ENCODE data around the gene BANK1. TPM values are rescaled to one million over a fixed set of nuclear protein-coding genes. Genes with fewer than 3 reads are reported as not detected.

The BANK1 gene
- total RNA-seq, 1 experiment from 2014 or later: 2.4 TPM

DNA sequence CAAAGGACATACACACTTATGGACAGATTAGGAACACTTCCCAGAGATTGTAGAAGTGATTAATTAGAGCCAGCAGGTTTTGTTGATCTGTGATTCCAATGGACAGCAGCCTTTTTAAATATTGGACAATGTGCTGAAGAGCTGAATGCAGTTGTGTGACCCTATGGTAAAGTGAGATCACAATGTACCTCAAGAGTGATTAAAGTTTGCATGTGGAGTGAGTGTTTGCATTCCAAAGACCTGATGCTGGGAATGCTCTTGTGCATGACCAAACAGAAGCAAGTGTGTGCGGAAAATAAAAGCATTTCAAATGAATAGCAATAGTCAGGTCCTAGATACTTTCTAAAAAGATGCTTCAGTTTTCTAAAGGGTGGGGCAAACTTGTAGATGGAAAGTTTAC is 154.1 kb downstream of the BANK1 start:
- H3K36me3 ChIP-seq (ENCODE audit: control insufficient read depth in 1 of 2, insufficient read depth in 2 of 2, low read length in 2 of 2): no peaks in the 10 kb centered on the region
- H2AFZ ChIP-seq (ENCODE audit: low read depth, low read length, poor library complexity, severe bottlenecking): no peak overlapping the region
- H3K4me2 ChIP-seq (ENCODE audit: low read length): no peak overlapping the region
- DNase-seq (ENCODE audit: low read depth, low spot score) (no peak), ATAC-seq (no peak)
- no TSS peak for BruUV-seq (replicated peaks)
- no peaks in the 10 kb centered on the region for H3K27me3 ChIP-seq (ENCODE audit: insufficient read depth, low read length)
- H3K9ac ChIP-seq (ENCODE audit: low read length): no peak overlapping the region
- H3K27ac ChIP-seq (ENCODE audit: low read depth, low read length): no peak overlapping the region
- intact Hi-C loops (cut with micrococcal nuclease): no loop called here
- H3K4me1 ChIP-seq (ENCODE audit: control insufficient read depth in 1 of 2, insufficient read depth in 2 of 2, low read length in 2 of 2): no peaks in the 10 kb centered on the region
- POLR2A ChIA-PET: no interaction called here
- no peak overlapping the region for H3K4me3 ChIP-seq (replicated peaks in 1 of 2; ENCODE audit: low read depth in 1 of 2, low read length in 2 of 2)
- RAD21 ChIA-PET (ENCODE audit: low non-redundant PET in 1 of 2, low total read pairs in 2 of 2, uncharacterized antibody in 2 of 2, unreplicated experiment in 2 of 2): no interaction called here
- CTCF ChIA-PET: no interaction called here
- H3K79me2 ChIP-seq (ENCODE audit: insufficient read depth, low read length): no peaks in the 10 kb centered on the region
- no peaks in the 10 kb centered on the region for H3K9me2 ChIP-seq (ENCODE audit: insufficient read depth)
- H4K20me1 ChIP-seq (ENCODE audit: insufficient read depth): no peaks in the 10 kb centered on the region
- TF ChIP-seq JUND (IDR thresholded peaks at IDR 0.05): no peak
- H3K9me3 ChIP-seq (ENCODE audit: control insufficient read depth in 1 of 2, insufficient read depth in 1 of 2, low read depth in 1 of 2, low read length in 2 of 2): no peaks in the 10 kb centered on the region

DNA sequence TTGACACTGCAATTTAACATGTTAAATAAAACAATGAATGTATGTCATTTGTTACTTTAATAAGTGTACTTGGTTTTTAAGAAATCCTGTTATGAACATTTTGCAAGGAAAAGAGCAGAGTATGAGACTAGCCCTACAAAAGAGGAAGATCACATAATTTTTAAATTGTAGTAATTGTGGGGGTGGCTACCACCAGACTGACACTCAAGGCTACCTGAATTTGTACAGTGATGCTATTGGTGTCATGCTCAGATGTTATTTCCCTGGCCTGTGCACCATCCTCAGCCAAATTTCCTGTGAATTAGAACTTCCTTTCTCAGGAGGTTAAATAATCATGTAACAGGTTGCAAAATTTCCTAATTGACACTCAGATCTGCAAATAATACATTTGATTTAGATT is 157.5 kb downstream of the BANK1 start:
- ChIA-PET POLR2A (no interaction called here), RAD21 (ENCODE audit: low non-redundant PET in 1 of 2, low total read pairs in 2 of 2, uncharacterized antibody in 2 of 2, unreplicated experiment in 2 of 2) (no interaction called here), CTCF (no interaction called here)
- intact Hi-C loops (cut with micrococcal nuclease): no loop called here
- Histone ChIP-seq H3K4me1 (ENCODE audit: control insufficient read depth in 1 of 2, insufficient read depth in 2 of 2, low read length in 2 of 2) (peaks cover 0 to 7% of the 10 kb centered on the region in 2 experiments; a peak in 2 of 4 replicates), H2AFZ (ENCODE audit: low read depth, low read length, poor library complexity, severe bottlenecking) (no peak overlapping the region), H3K9ac (ENCODE audit: low read length) (no peak overlapping the region), H3K9me3 (ENCODE audit: control insufficient read depth in 1 of 2, insufficient read depth in 1 of 2, low read depth in 1 of 2, low read length in 2 of 2) (no peaks in the 10 kb centered on the region), H3K9me2 (ENCODE audit: insufficient read depth) (no peaks in the 10 kb centered on the region; the same call in 1 of the 2 replicates), H3K79me2 (ENCODE audit: insufficient read depth, low read length) (no peaks in the 10 kb centered on the region), H3K36me3 (ENCODE audit: control insufficient read depth in 1 of 2, insufficient read depth in 2 of 2, low read length in 2 of 2) (no peaks in the 10 kb centered on the region), H3K4me2 (ENCODE audit: low read length) (no peak overlapping the region), H3K4me3 (replicated peaks in 1 of 2; ENCODE audit: low read depth in 1 of 2, low read length in 2 of 2) (no peak overlapping the region), H4K20me1 (ENCODE audit: insufficient read depth) (no peaks in the 10 kb centered on the region), H3K27ac (ENCODE audit: low read depth, low read length) (no peak overlapping the region), H3K27me3 (ENCODE audit: insufficient read depth, low read length) (no peaks in the 10 kb centered on the region)
- BruUV-seq (replicated peaks): no TSS peak
- ATAC-seq (no peak), DNase-seq (ENCODE audit: low read depth, low spot score) (no peak)
- TF ChIP-seq ZNF274 (IDR thresholded peaks at IDR 0.05; ENCODE audit: low read depth, low read length): no peak
- TF ChIP-seq, protein P1, sequence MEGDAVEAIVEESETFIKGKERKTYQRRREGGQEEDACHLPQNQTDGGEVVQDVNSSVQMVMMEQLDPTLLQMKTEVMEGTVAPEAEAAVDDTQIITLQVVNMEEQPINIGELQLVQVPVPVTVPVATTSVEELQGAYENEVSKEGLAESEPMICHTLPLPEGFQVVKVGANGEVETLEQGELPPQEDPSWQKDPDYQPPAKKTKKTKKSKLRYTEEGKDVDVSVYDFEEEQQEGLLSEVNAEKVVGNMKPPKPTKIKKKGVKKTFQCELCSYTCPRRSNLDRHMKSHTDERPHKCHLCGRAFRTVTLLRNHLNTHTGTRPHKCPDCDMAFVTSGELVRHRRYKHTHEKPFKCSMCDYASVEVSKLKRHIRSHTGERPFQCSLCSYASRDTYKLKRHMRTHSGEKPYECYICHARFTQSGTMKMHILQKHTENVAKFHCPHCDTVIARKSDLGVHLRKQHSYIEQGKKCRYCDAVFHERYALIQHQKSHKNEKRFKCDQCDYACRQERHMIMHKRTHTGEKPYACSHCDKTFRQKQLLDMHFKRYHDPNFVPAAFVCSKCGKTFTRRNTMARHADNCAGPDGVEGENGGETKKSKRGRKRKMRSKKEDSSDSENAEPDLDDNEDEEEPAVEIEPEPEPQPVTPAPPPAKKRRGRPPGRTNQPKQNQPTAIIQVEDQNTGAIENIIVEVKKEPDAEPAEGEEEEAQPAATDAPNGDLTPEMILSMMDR (IDR thresholded peaks at IDR 0.05 in 2 of 3, conservative IDR thresholded peaks at IDR 0.05 in 1 of 3; ENCODE audit: borderline replicate concordance in 1 of 3, insufficient read depth in 1 of 3, low read depth in 2 of 3, low read length in 2 of 3): no peak
- TF ChIP-seq, protein P2, sequence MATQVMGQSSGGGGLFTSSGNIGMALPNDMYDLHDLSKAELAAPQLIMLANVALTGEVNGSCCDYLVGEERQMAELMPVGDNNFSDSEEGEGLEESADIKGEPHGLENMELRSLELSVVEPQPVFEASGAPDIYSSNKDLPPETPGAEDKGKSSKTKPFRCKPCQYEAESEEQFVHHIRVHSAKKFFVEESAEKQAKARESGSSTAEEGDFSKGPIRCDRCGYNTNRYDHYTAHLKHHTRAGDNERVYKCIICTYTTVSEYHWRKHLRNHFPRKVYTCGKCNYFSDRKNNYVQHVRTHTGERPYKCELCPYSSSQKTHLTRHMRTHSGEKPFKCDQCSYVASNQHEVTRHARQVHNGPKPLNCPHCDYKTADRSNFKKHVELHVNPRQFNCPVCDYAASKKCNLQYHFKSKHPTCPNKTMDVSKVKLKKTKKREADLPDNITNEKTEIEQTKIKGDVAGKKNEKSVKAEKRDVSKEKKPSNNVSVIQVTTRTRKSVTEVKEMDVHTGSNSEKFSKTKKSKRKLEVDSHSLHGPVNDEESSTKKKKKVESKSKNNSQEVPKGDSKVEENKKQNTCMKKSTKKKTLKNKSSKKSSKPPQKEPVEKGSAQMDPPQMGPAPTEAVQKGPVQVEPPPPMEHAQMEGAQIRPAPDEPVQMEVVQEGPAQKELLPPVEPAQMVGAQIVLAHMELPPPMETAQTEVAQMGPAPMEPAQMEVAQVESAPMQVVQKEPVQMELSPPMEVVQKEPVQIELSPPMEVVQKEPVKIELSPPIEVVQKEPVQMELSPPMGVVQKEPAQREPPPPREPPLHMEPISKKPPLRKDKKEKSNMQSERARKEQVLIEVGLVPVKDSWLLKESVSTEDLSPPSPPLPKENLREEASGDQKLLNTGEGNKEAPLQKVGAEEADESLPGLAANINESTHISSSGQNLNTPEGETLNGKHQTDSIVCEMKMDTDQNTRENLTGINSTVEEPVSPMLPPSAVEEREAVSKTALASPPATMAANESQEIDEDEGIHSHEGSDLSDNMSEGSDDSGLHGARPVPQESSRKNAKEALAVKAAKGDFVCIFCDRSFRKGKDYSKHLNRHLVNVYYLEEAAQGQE (IDR thresholded peaks at IDR 0.05; ENCODE audit: low read depth): no peak
- no peak for TF ChIP-seq SIN3A (IDR thresholded peaks at IDR 0.05; ENCODE audit: low read depth)
- no peak for TF ChIP-seq SRF (IDR thresholded peaks at IDR 0.05; ENCODE audit: low read depth)
- TF ChIP-seq FOSL1 (IDR thresholded peaks at IDR 0.05; ENCODE audit: low read depth): no peak
- TF ChIP-seq CEBPB (IDR thresholded peaks at IDR 0.05; ENCODE audit: low read depth): no peak
- TF ChIP-seq POLR2AphosphoS5 (IDR thresholded peaks at IDR 0.05; ENCODE audit: low read depth, low read length): no peak
- TF ChIP-seq EGR1 (IDR thresholded peaks at IDR 0.05; ENCODE audit: low read depth): no peak
- no peak for TF ChIP-seq TCF7L2 (IDR thresholded peaks at IDR 0.05; ENCODE audit: borderline replicate concordance, extremely low read depth, insufficient read depth, insufficient read length)
- TF ChIP-seq POLR2A (IDR thresholded peaks at IDR 0.05; ENCODE audit: borderline replicate concordance, extremely low read depth, insufficient read depth, insufficient read length): no peak
- TF ChIP-seq RAD21 (IDR thresholded peaks at IDR 0.05; ENCODE audit: low read depth): no peak
- no peak for TF ChIP-seq YY1 (IDR thresholded peaks at IDR 0.05; ENCODE audit: extremely low read depth, insufficient replicate concordance, low read depth, low read length)
- TF ChIP-seq, protein P3, sequence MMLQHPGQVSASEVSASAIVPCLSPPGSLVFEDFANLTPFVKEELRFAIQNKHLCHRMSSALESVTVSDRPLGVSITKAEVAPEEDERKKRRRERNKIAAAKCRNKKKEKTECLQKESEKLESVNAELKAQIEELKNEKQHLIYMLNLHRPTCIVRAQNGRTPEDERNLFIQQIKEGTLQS (IDR thresholded peaks at IDR 0.05): no peak
- TF ChIP-seq ELF1 (IDR thresholded peaks at IDR 0.05; ENCODE audit: borderline replicate concordance, low read depth): no peak
- TF ChIP-seq, protein P4, sequence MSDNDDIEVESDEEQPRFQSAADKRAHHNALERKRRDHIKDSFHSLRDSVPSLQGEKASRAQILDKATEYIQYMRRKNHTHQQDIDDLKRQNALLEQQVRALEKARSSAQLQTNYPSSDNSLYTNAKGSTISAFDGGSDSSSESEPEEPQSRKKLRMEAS (IDR thresholded peaks at IDR 0.05): no peak
- TF ChIP-seq CBX3 (IDR thresholded peaks at IDR 0.05; ENCODE audit: low read depth): no peak

All from HCT116 (cell line).